Heart right ventricle (tissue), 16 donors: ENCODE results near the gene LYZL2. TPM values are rescaled to one million over a fixed set of nuclear protein-coding genes. Genes with fewer than 3 reads are reported as not detected.
"Not testable (repeated sequence)": the region's sequence is repeated elsewhere in the genome, so short reads cannot be mapped to it uniquely, and the experiment has no call there.

ENCODE experiments used
- ATAC-seq, 8 donors: fragments of 200-7000 bp; cut with Tn5 transposase; one replicate each; pipeline ENCODE4 v1.9.1; 2020; ENCODE audit warnings: mild to moderate bottlenecking in 8 of 8, moderate library complexity in 8 of 8, moderate number of reproducible peaks in 1 of 8
- DNase-seq, 2 donors: peaks; one replicate each; pipeline ENCODE4 v3.0.0-alpha.2; 2020
- H3K27ac ChIP-seq, 10 donors: fragments of 200-600 bp; sonication (generic) in 2 of 10; one replicate each; pipeline versions ENCODE4 v1.5.0 to v1.8.0; 2020 to 2022; ENCODE audit warnings: mild to moderate bottlenecking in 3 of 10
- H3K27me3 ChIP-seq, 7 donors: fragments of 200-600 bp; one replicate each; pipeline ENCODE4 v1.8.0; 2021 to 2022; ENCODE audit warnings: mild to moderate bottlenecking in 2 of 7
- H3K36me3 ChIP-seq, 9 donors: fragments of 200-600 bp; sonication (generic) in 1 of 9; one replicate each; pipeline versions ENCODE4 v1.5.0 to v1.8.0; 2020 to 2022; ENCODE audit warnings: mild to moderate bottlenecking in 2 of 9
- H3K4me1 ChIP-seq, 9 donors: fragments of 200-600 bp; sonication (generic) in 1 of 9; one replicate each; pipeline versions ENCODE4 v1.5.0 to v1.8.0; 2020 to 2022; ENCODE audit warnings: mild to moderate bottlenecking in 4 of 9
- H3K4me3 ChIP-seq, 10 donors: fragments of 200-600 bp; sonication (generic) in 2 of 10; one replicate each; pipeline versions ENCODE4 v1.5.0 to v1.8.0; 2020 to 2022; ENCODE audit warnings: mild to moderate bottlenecking in 7 of 10, moderate library complexity in 2 of 10
- H3K9me3 ChIP-seq, 11 donors: fragments of 200-600 bp in 10 of 11; sonication (generic) in 2 of 11; one replicate each; pipeline versions ENCODE4 v1.5.0 to v1.8.0; 2013 to 2022; ENCODE audit warnings: mild to moderate bottlenecking in 2 of 11, control low read depth in 1 of 11, moderate library complexity in 1 of 11
- CTCF ChIP-seq, 9 donors: fragments of 200-600 bp; sonication (generic) in 2 of 9; IDR thresholded peaks; one replicate each; pipeline versions ENCODE4 v1.5.0 to v1.8.0; 2021 to 2022; ENCODE audit warnings: antibody characterized with exemption in 9 of 9, mild to moderate bottlenecking in 5 of 9, moderate library complexity in 1 of 9
- WGBS, 2 donors: extraction: QIAGEN DNeasy Blood & Tissue Kit; methylation state at CpG; one replicate each; pipeline ENCODE4 v1.1.7; 2013; ENCODE audit warnings: inconsistent platforms in 1 of 2; 5-methylcytosine and 5-hydroxymethylcytosine counted together
- intact Hi-C, 10 donors: fragments of 100-400 bp; cut with DNase I; formaldehyde crosslinking; loops; one replicate each; pipeline versions ENCODE4 v1.11.1 to v1.14.2; 2022
- polyA plus RNA-seq, 2 donors: library from polyadenylated mRNA; stranded (reverse); fragments of 200-250 nt; gene quantifications; one replicate each; pipeline ENCODE4 v1.2.3, GENCODE V29; 2013
- total RNA-seq, 10 donors: library from RNA; stranded (reverse); fragmentation: NEBNext Ultra II Directional in 3 of 10; extraction: Animal tissue kit (Norgen Biotek cat#: 25700) in 3 of 10; gene quantifications; one replicate each; pipeline versions ENCODE4 v1.2.1 to v1.2.4, GENCODE V29; 2021 to 2023
- donor health status: Arrhythmogenic right ventricular cardiomyopathy.
- donor health status: ischemic (EF 13 %, LVEDD 7.1; RV severe dilation, severe dysfunction).
- donor health status: healthy with polysubstance abuse.
- donor health status: DM: no; HTN: yes; CAD: no.
- donor health status: DM: no; HTN: no; CAD: no.
- donor health status: ischemic (EF 25% LVEDD 6.9; RV normal size, moderate dysfunction).
- donor health status: ischemic (EF 25% LVEDD 5.7; RV mildly dilated, moderate dysfunction).
- donor health status: healthy.
- donor health status: DM: yes; HTN: yes; CAD: no.
- donor health status: Ischemic cardiomyopathy.
- donor health status: ischemic (EF 35%, LVEDD 5.7; RV mildly dilated, moderate dysfunction).
- donor health status: nonischemic (EF 11% LVEDD 7.7; RV severe dilation, severe dysfunction).
- donor health status: DM: yes; HTN: yes; CAD: no.
- donor health status: PGD.
- donor health status: ischemic (EF 29% LVEDD 5.4; RV normal size, mild dysfunction).
- donor health status: nonischemic (EF 23%, LVEDD 6.1; RV moderate dilation, normal function).

LYZL2 gene
- total and polyA plus RNA-seq, 12 donors: not detected

- no peak for DNase-seq
Observed at GRCh38 chr10:30606313-30606712, 23.2 kb downstream of the LYZL2 start.

GRCh38 chr10:30605341-30606121, 24.0 kb downstream of the LYZL2 start:
- H3K36me3 ChIP-seq, H3K4me3 ChIP-seq, H3K27ac ChIP-seq, H3K27me3 ChIP-seq, intact Hi-C loops, H3K4me1 ChIP-seq, H3K9me3 ChIP-seq: not testable (repeated sequence)
- ATAC-seq (peak in 7 of 8 donors; percentile 20 to 86 (median 63)), DNase-seq (peak in 1 of 2 donors; percentile 11)
- 24 to 28% methylated on average over 12 to 16 of the region's 16 CpGs for WGBS, 2 donors

More at GRCh38 chr10:30606313-30606712, 23.2 kb downstream of the LYZL2 start:
- Histone ChIP-seq H3K36me3 (no peaks in the 10 kb centered on the region), H3K27ac (no peak overlapping the region), H3K4me3 (no peak overlapping the region), H3K27me3 (no peaks in the 10 kb centered on the region), H3K4me1 (peaks cover 0 to 5% (median 0%) of the 10 kb centered on the region in 9 donors), H3K9me3 (no peaks in the 10 kb centered on the region)
- WGBS, 2 donors: 81 to 83% methylated on average over 5 of the region's 5 CpGs
- ATAC-seq: no peak
- intact Hi-C loops: no loop called here
- no peak for TF ChIP-seq CTCF (IDR thresholded peaks at IDR 0.05)

GRCh38 chr10:30603589-30603988, 26.0 kb downstream of the LYZL2 start:
- intact Hi-C loops: no loop called here
- Histone ChIP-seq H3K27ac (no peak overlapping the region), H3K36me3 (no peaks in the 10 kb centered on the region), H3K27me3 (no peaks in the 10 kb centered on the region), H3K4me1 (peaks cover 0 to 5% (median 0%) of the 10 kb centered on the region in 9 donors), H3K4me3 (no peak overlapping the region), H3K9me3 (no peaks in the 10 kb centered on the region)
- 96 to 99% methylated on average over 3 of the region's 3 CpGs for WGBS, 2 donors
- no peak for DNase-seq
- ATAC-seq: no peak
- no peak for TF ChIP-seq CTCF (IDR thresholded peaks at IDR 0.05)

GRCh38 chr10:30602747-30603146, 26.8 kb downstream of the LYZL2 start:
- Histone ChIP-seq H3K9me3 (no peaks in the 10 kb centered on the region), H3K36me3 (no peaks in the 10 kb centered on the region), H3K27me3 (no peaks in the 10 kb centered on the region), H3K27ac (no peak overlapping the region), H3K4me1 (peaks cover 0 to 5% (median 0%) of the 10 kb centered on the region in 9 donors), H3K4me3 (no peak overlapping the region)
- intact Hi-C loops: no loop called here
- TF ChIP-seq CTCF (IDR thresholded peaks at IDR 0.05): no peak
- WGBS, 2 donors: 41 to 99% methylated on average over 1 of the region's 1 CpG
- no peak for DNase-seq
- no peak for ATAC-seq

GRCh38 chr10:30600005-30600404, 29.5 kb downstream of the LYZL2 start:
- TF ChIP-seq CTCF (IDR thresholded peaks at IDR 0.05): no peak
- intact Hi-C loops: no loop called here
- H3K27ac ChIP-seq: no peak overlapping the region
- H3K9me3 ChIP-seq: no peaks in the 10 kb centered on the region
- H3K36me3 ChIP-seq: no peaks in the 10 kb centered on the region
- 56 to 69% methylated on average over 2 of the region's 2 CpGs for WGBS, 2 donors
- no peaks in the 10 kb centered on the region for H3K27me3 ChIP-seq
- DNase-seq (no peak), ATAC-seq (no peak)
- H3K4me1 ChIP-seq: peaks cover 0 to 2% (median 0%) of the 10 kb centered on the region in 9 donors
- H3K4me3 ChIP-seq: no peak overlapping the region
